Muscle layer of colon (tissue), 2 donors: Measurements from ENCODE around the gene UACA.

Source experiments
- H3K27ac ChIP-seq: one replicate; pipeline ENCODE4 v1.7.0; 2013; ENCODE audit warnings: low read depth, mild to moderate bottlenecking, low read length, moderate library complexity
- H3K27me3 ChIP-seq, 2 donors: one replicate each; pipeline ENCODE4 v1.7.0; 2013; ENCODE audit warnings: low read length in 2 of 2, mild to moderate bottlenecking in 2 of 2; ENCODE audit not compliant: insufficient read depth in 2 of 2, control insufficient read depth in 1 of 2
- H3K36me3 ChIP-seq: one replicate; pipeline ENCODE4 v1.7.0; 2013; ENCODE audit warnings: mild to moderate bottlenecking, low read length; ENCODE audit not compliant: insufficient read depth
- H3K4me1 ChIP-seq: one replicate; pipeline ENCODE4 v1.7.0; 2013; ENCODE audit warnings: mild to moderate bottlenecking, low read length; ENCODE audit not compliant: insufficient read depth
- H3K4me3 ChIP-seq, 2 donors: one replicate each; pipeline ENCODE4 v1.7.0; 2013; ENCODE audit warnings: low read length in 2 of 2, low read depth in 1 of 2, mild to moderate bottlenecking in 1 of 2, moderate library complexity in 1 of 2
- H3K9ac ChIP-seq: one replicate; pipeline ENCODE4 v1.7.0; 2013; ENCODE audit warnings: low read length
- H3K9me3 ChIP-seq: one replicate; pipeline ENCODE4 v1.7.0; 2013; ENCODE audit warnings: mild to moderate bottlenecking, low read length
- donor health status: abdominal sarcoma.
- donor health status: Adenocarcinoma of cecum.

UACA gene

GRCh38 chr15:70781236-70781635 lies 17.9 kb upstream of the UACA start:
- no peaks in the 10 kb centered on the region for H3K27me3 ChIP-seq
- H3K9me3 ChIP-seq: no peaks in the 10 kb centered on the region
- no peak overlapping the region for H3K27ac ChIP-seq
- H3K36me3 ChIP-seq: no peaks in the 10 kb centered on the region
- no peak overlapping the region for H3K4me3 ChIP-seq
- H3K4me1 ChIP-seq: no peaks in the 10 kb centered on the region
- no peak overlapping the region for H3K9ac ChIP-seq

GRCh38 chr15:70778258-70779076 lies 15.1 kb upstream of the UACA start:
- Histone ChIP-seq H3K4me1 (no peaks in the 10 kb centered on the region), H3K27ac (no peak overlapping the region), H3K9ac (no peak overlapping the region), H3K36me3 (no peaks in the 10 kb centered on the region), H3K4me3 (no peak overlapping the region), H3K27me3 (no peaks in the 10 kb centered on the region), H3K9me3 (no peaks in the 10 kb centered on the region)

GRCh38 chr15:70777170-70777926 lies 14.0 kb upstream of the UACA start:
- Histone ChIP-seq H3K27me3 (no peaks in the 10 kb centered on the region), H3K9ac (no peak overlapping the region), H3K4me3 (no peak overlapping the region), H3K9me3 (no peaks in the 10 kb centered on the region), H3K4me1 (no peaks in the 10 kb centered on the region), H3K36me3 (no peaks in the 10 kb centered on the region), H3K27ac (no peak overlapping the region)

- H3K27me3 ChIP-seq: no peaks in the 10 kb centered on the region
- no peak overlapping the region for H3K9ac ChIP-seq
- H3K9me3 ChIP-seq: no peaks in the 10 kb centered on the region
- no peak overlapping the region for H3K4me3 ChIP-seq
- no peaks in the 10 kb centered on the region for H3K36me3 ChIP-seq
- no peak overlapping the region for H3K27ac ChIP-seq
- no peaks in the 10 kb centered on the region for H3K4me1 ChIP-seq
Observed at GRCh38 chr15:70775160-70775559, 11.8 kb upstream of the UACA start.

GRCh38 chr15:70772402-70772801 lies 9.0 kb upstream of the UACA start:
- no peaks in the 10 kb centered on the region for H3K36me3 ChIP-seq
- H3K9me3 ChIP-seq: no peaks in the 10 kb centered on the region
- H3K4me3 ChIP-seq: no peak overlapping the region
- H3K27me3 ChIP-seq: no peaks in the 10 kb centered on the region
- no peaks in the 10 kb centered on the region for H3K4me1 ChIP-seq
- no peak overlapping the region for H3K27ac ChIP-seq
- H3K9ac ChIP-seq: no peak overlapping the region

GRCh38 chr15:70770863-70771262 lies 7.5 kb upstream of the UACA start:
- Histone ChIP-seq H3K9me3 (no peaks in the 10 kb centered on the region), H3K4me1 (no peaks in the 10 kb centered on the region), H3K27ac (no peak overlapping the region), H3K27me3 (no peaks in the 10 kb centered on the region), H3K36me3 (no peaks in the 10 kb centered on the region), H3K9ac (no peak overlapping the region), H3K4me3 (no peak overlapping the region)

GRCh38 chr15:70768257-70768883 lies 5.0 kb upstream of the UACA start:
- Histone ChIP-seq H3K4me1 (peaks cover 6% of the 10 kb centered on the region), H3K36me3 (no peaks in the 10 kb centered on the region), H3K27ac (no peak overlapping the region), H3K4me3 (no peak overlapping the region), H3K9ac (no peak overlapping the region), H3K27me3 (no peaks in the 10 kb centered on the region), H3K9me3 (no peaks in the 10 kb centered on the region)

GRCh38 chr15:70767667-70768066 lies 4.3 kb upstream of the UACA start:
- no peak overlapping the region for H3K4me3 ChIP-seq
- peaks cover 6% of the 10 kb centered on the region for H3K4me1 ChIP-seq
- H3K9me3 ChIP-seq: no peaks in the 10 kb centered on the region
- H3K27ac ChIP-seq: no peak overlapping the region
- no peaks in the 10 kb centered on the region for H3K36me3 ChIP-seq
- H3K9ac ChIP-seq: no peak overlapping the region
- H3K27me3 ChIP-seq: no peaks in the 10 kb centered on the region

GRCh38 chr15:70766597-70766996 lies 3.2 kb upstream of the UACA start:
- H3K27me3 ChIP-seq: no peaks in the 10 kb centered on the region
- H3K36me3 ChIP-seq: no peaks in the 10 kb centered on the region
- H3K9me3 ChIP-seq: no peaks in the 10 kb centered on the region
- H3K9ac ChIP-seq: no peak overlapping the region
- H3K4me3 ChIP-seq: no peak overlapping the region
- peaks cover 6% of the 10 kb centered on the region for H3K4me1 ChIP-seq
- H3K27ac ChIP-seq: no peak overlapping the region

GRCh38 chr15:70765504-70766281 lies 2.3 kb upstream of the UACA start:
- H3K27me3 ChIP-seq: no peaks in the 10 kb centered on the region
- H3K9me3 ChIP-seq: no peaks in the 10 kb centered on the region
- no peak overlapping the region for H3K27ac ChIP-seq
- no peaks in the 10 kb centered on the region for H3K36me3 ChIP-seq
- no peak overlapping the region for H3K4me3 ChIP-seq
- no peak overlapping the region for H3K9ac ChIP-seq
- H3K4me1 ChIP-seq: peaks cover 6% of the 10 kb centered on the region
